Activated CD4-positive, CD25-positive, alpha-beta regulatory T cell treated with anti-CD3 and anti-CD28 coated beads, Interleukin-2, amount 50 U/mL, for 24 hours (primary cell): Measurements from ENCODE around the gene SLC24A1.
"Not testable (repeated sequence)": the region's sequence is repeated elsewhere in the genome, so short reads cannot be mapped to it uniquely, and the experiment has no call there.

Experiments used
- ATAC-seq, 2 donors: fragments of 150-1000 bp; cut with Tn5 transposase; one replicate each; pipeline ENCODE4 v1.10.0; 2021; ENCODE audit warnings: mild to moderate bottlenecking in 1 of 2, moderate library complexity in 1 of 2

SLC24A1 gene

GRCh38 chr15:65621638-65622037, at the start of gene SLC24A1:
Gene SLC24A1, plus strand, starts transcription at chr15:65621938. Its CDS starts 2,143 bp downstream, at chr15:65624081.
- no peak for ATAC-seq

- ATAC-seq: no peak
Measured at GRCh38 chr15:65571971-65572370, 49.8 kb upstream of the SLC24A1 start.

- no peak for ATAC-seq
Measured at GRCh38 chr15:65576664-65577063, 45.1 kb upstream of the SLC24A1 start.

GRCh38 chr15:65577129-65577996, 44.4 kb upstream of the SLC24A1 start:
- no peak for ATAC-seq

GRCh38 chr15:65578904-65579728, 42.6 kb upstream of the SLC24A1 start:
- no peak for ATAC-seq

- ATAC-seq: no peak
Measured at GRCh38 chr15:65579762-65580161, 42.0 kb upstream of the SLC24A1 start.

GRCh38 chr15:65580287-65580686, 41.5 kb upstream of the SLC24A1 start:
- no peak for ATAC-seq

GRCh38 chr15:65583701-65584100, 38.0 kb upstream of the SLC24A1 start:
- peak; percentile 51 to 71 for ATAC-seq

GRCh38 chr15:65584241-65584640, 37.5 kb upstream of the SLC24A1 start:
- ATAC-seq: no peak

- ATAC-seq: no peak
Measured at GRCh38 chr15:65587094-65587493, 34.6 kb upstream of the SLC24A1 start.

- ATAC-seq: no peak
Measured at GRCh38 chr15:65595960-65596359, 25.8 kb upstream of the SLC24A1 start.

- no peak for ATAC-seq
Measured at GRCh38 chr15:65598468-65598867, 23.3 kb upstream of the SLC24A1 start.

- no peak for ATAC-seq
Measured at GRCh38 chr15:65599677-65600076, 22.1 kb upstream of the SLC24A1 start.

- ATAC-seq: no peak
Measured at GRCh38 chr15:65603134-65603533, 18.6 kb upstream of the SLC24A1 start.

- no peak for ATAC-seq
Measured at GRCh38 chr15:65603559-65603958, 18.2 kb upstream of the SLC24A1 start.

GRCh38 chr15:65610871-65611718, 10.6 kb upstream of the SLC24A1 start, which contains the start of gene INTS14:
Gene INTS14, minus strand, starts transcription at chr15:65611131. Its CDS starts 3,751 bp downstream, at chr15:65607380.
- ATAC-seq: peak; percentile 98

GRCh38 chr15:65611888-65612615, 9.7 kb upstream of the SLC24A1 start:
- no peak for ATAC-seq

- ATAC-seq: no peak
Measured at GRCh38 chr15:65612616-65612946, 9.2 kb upstream of the SLC24A1 start.

- no peak for ATAC-seq
Measured at GRCh38 chr15:65612949-65613744, 8.6 kb upstream of the SLC24A1 start.

- not testable (repeated sequence) for ATAC-seq
Measured at GRCh38 chr15:65615887-65616286, 5.9 kb upstream of the SLC24A1 start.

GRCh38 chr15:65618560-65619109, 3.1 kb upstream of the SLC24A1 start:
- no peak for ATAC-seq
